Measurements from ENCODE around the gene COL10A1.

DNA sequence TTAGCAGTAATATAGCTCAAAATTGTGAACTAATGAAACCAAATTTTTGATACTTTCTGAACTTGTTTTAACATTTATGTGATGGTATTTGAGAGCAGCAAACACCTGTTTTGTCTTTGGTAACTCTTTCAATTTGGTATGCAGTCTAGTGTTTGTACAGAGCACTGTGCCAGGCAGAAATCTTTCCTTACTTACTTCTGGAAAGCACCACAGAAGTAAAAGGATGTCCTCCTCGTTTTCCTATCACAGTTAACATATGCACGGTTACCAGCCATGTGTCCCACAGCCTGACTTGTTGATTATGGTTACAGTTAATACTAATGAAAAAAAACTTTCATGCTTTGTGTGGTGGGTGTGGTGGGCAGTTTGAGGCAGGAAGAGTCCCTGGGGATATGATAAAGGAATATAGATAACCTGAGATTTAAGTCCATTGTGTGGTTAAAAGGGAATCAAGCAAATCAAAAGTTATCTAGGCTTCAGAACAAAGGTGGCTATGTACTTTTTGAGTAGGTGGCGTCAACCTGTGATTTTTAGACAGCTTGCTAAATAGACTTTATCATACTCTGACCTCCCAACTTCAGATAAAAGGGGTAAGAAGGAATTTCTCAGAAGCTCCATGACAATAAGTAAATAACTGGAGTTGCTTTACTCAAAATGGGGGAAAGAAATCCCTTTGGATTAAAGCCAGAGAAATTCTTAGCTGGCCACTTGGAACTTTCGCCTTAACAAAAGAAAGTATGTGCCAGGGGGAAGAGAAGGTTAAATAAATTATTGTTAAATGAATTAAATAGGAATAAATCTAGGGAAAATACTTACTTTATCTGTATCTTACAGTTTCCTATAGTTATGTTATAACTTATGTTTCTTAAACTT lies 20.1 kb upstream of the COL10A1 start:
- no peak for TF ChIP-seq POLR2A (IDR thresholded peaks at IDR 0.05)
- TF ChIP-seq, protein P1, sequence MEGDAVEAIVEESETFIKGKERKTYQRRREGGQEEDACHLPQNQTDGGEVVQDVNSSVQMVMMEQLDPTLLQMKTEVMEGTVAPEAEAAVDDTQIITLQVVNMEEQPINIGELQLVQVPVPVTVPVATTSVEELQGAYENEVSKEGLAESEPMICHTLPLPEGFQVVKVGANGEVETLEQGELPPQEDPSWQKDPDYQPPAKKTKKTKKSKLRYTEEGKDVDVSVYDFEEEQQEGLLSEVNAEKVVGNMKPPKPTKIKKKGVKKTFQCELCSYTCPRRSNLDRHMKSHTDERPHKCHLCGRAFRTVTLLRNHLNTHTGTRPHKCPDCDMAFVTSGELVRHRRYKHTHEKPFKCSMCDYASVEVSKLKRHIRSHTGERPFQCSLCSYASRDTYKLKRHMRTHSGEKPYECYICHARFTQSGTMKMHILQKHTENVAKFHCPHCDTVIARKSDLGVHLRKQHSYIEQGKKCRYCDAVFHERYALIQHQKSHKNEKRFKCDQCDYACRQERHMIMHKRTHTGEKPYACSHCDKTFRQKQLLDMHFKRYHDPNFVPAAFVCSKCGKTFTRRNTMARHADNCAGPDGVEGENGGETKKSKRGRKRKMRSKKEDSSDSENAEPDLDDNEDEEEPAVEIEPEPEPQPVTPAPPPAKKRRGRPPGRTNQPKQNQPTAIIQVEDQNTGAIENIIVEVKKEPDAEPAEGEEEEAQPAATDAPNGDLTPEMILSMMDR (IDR thresholded peaks at IDR 0.05) = no peak

Measured in gastroesophageal sphincter (tissue), 3 donors.